ENCODE measurements around the gene FBN2. TPM values are rescaled to one million over a fixed set of nuclear protein-coding genes. Genes with fewer than 3 reads are reported as not detected.

The FBN2 gene
- total RNA-seq, 2 experiments from 2014 or later, result not detected

GRCh38 chr5:128378632-128379031 lies 159.4 kb downstream of the FBN2 start:
- DNase-seq (no peak), ATAC-seq (no peak)
- H3K4me1 Mint-ChIP-seq, result no peaks in the 10 kb centered on the region
- no peak overlapping the region for H3K27ac Mint-ChIP-seq
- intact Hi-C loops (cut with DNase I, micrococcal nuclease), result no loop called here
- ChIA-PET POLR2A (no interaction called here), CTCF (no interaction called here)
- no peak overlapping the region for H3K4me3 Mint-ChIP-seq
- H3K36me3 Mint-ChIP-seq (ENCODE audit: low read depth), result no peaks in the 10 kb centered on the region
- H3K27me3 Mint-ChIP-seq, result no peaks in the 10 kb centered on the region
- no peaks in the 10 kb centered on the region for H3K9me3 Mint-ChIP-seq (ENCODE audit: low read depth)

- intact Hi-C loops (cut with DNase I, micrococcal nuclease), result no loop called here
- CTCF ChIA-PET, result interaction anchor here (0.6 kb wide), 1 partner anchor 470 kb away, joined by 3 read pairs; no protein-coding TSS in a partner anchor
- no peaks in the 10 kb centered on the region for H3K9me3 Mint-ChIP-seq (ENCODE audit: low read depth)
- no peak overlapping the region for H3K4me3 Mint-ChIP-seq
- no peaks in the 10 kb centered on the region for H3K36me3 Mint-ChIP-seq (ENCODE audit: low read depth)
- POLR2A ChIA-PET, result no interaction called here
- no peak for ATAC-seq
- DNase-seq, result no peak
- no peaks in the 10 kb centered on the region for H3K4me1 Mint-ChIP-seq
- no peaks in the 10 kb centered on the region for H3K27me3 Mint-ChIP-seq
- H3K27ac Mint-ChIP-seq, result no peak overlapping the region
Measured at GRCh38 chr5:128378196-128378595, 159.8 kb downstream of the FBN2 start.

DNA sequence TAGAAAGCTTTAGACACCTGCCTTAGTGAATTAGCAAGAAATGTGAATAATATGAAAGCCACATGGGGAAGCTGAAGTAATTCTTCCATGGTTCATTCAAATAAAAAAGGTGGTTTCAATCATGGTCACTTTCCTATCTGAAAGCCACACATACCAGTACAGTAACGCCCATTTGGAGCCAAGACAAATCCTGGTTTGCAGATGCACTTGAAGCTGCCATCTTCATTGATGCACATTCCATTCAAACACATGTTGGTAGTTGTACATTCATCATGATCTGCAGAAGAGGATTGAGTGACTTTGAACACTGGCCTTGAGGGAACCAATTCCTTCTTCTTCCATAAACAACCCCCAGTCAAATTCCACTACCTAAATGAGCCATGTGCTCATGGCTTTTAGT lies 161.5 kb downstream of the FBN2 start:
- ChIA-PET CTCF (interaction anchor here (0.7 kb wide), 1 partner anchor 21 kb away, joined by 3 read pairs; no protein-coding TSS in a partner anchor), POLR2A (no interaction called here)
- no peak for ATAC-seq
- Mint-ChIP-seq H3K9me3 (ENCODE audit: low read depth) (no peaks in the 10 kb centered on the region), H3K36me3 (ENCODE audit: low read depth) (no peaks in the 10 kb centered on the region), H3K4me3 (no peak overlapping the region), H3K4me1 (no peaks in the 10 kb centered on the region), H3K27me3 (no peaks in the 10 kb centered on the region), H3K27ac (no peak overlapping the region)
- intact Hi-C loops (cut with DNase I, micrococcal nuclease), result no loop called here
- no peak for DNase-seq

DNA sequence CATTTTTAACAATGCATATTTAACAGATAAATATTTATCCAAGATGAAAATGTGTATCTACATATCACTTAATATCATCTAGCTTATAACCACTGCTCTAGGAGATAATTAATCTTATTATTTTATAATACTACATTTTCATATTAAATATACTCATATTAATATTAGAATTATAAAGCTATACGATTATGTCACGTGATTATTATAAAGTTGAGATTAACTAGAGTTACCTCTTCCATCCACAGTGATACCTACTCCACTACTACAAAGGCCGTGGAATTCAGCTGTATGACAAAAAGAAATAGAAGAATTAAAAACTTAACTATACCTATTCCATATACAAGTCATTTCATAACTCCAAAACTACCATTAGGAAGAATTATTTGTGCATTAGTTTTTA lies 171.9 kb downstream of the FBN2 start:
- ATAC-seq (no peak), DNase-seq (no peak)

DNA sequence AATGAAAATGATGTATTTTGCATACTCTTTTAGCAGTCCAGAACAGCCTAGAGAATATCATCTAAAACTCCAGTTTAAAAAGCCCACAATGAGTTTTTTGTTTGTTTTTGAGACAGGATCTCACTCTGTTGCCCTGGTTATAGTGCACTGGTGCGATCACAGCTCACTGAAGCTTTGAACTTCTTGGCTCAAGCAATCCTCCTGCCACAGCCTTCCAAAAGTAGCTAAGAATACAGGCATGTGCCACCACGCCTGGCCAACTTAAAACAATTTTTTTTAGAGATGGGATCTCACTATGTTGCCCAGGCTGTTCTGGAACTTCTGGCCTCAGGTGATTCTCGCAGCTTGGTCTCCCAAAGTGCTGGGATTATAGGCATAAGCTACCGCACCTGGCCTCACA lies 175.7 kb downstream of the FBN2 start:
- H3K4me3 Mint-ChIP-seq, result no peak overlapping the region
- no peak overlapping the region for H3K27ac Mint-ChIP-seq
- no peaks in the 10 kb centered on the region for H3K9me3 Mint-ChIP-seq (ENCODE audit: low read depth)
- intact Hi-C loops (cut with DNase I, micrococcal nuclease), result no loop called here
- no peak for DNase-seq
- no peaks in the 10 kb centered on the region for H3K4me1 Mint-ChIP-seq
- no peaks in the 10 kb centered on the region for H3K27me3 Mint-ChIP-seq
- H3K36me3 Mint-ChIP-seq (ENCODE audit: low read depth), result no peaks in the 10 kb centered on the region
- ChIA-PET POLR2A (no interaction called here), CTCF (interaction anchor here (1.2 kb wide), 1 partner anchor 13 kb away, joined by 3 read pairs; no protein-coding TSS in a partner anchor)
- ATAC-seq, result no peak

More for the DNA sequence above, 171.9 kb downstream of the FBN2 start:
- no peak overlapping the region for H3K27ac Mint-ChIP-seq
- ChIA-PET CTCF (no interaction called here), POLR2A (no interaction called here)
- intact Hi-C loops (cut with DNase I, micrococcal nuclease), result no loop called here
- no peaks in the 10 kb centered on the region for H3K36me3 Mint-ChIP-seq (ENCODE audit: low read depth)
- peaks cover 2% of the 10 kb centered on the region for H3K27me3 Mint-ChIP-seq
- H3K4me3 Mint-ChIP-seq, result no peak overlapping the region
- H3K9me3 Mint-ChIP-seq (ENCODE audit: low read depth), result no peaks in the 10 kb centered on the region
- H3K4me1 Mint-ChIP-seq, result no peaks in the 10 kb centered on the region

GRCh38 chr5:128358826-128359225 lies 179.2 kb downstream of the FBN2 start:
- DNase-seq (no peak), ATAC-seq (no peak)
- H3K27me3 Mint-ChIP-seq, result no peaks in the 10 kb centered on the region
- POLR2A ChIA-PET, result no interaction called here
- no peak overlapping the region for H3K27ac Mint-ChIP-seq
- H3K36me3 Mint-ChIP-seq (ENCODE audit: low read depth), result no peaks in the 10 kb centered on the region
- no peak overlapping the region for H3K4me3 Mint-ChIP-seq
- intact Hi-C loops (cut with DNase I, micrococcal nuclease), result no loop called here
- no peaks in the 10 kb centered on the region for H3K4me1 Mint-ChIP-seq
- no peaks in the 10 kb centered on the region for H3K9me3 Mint-ChIP-seq (ENCODE audit: low read depth)
- CTCF ChIA-PET, result no interaction called here

GRCh38 chr5:128357226-128357625 lies 180.8 kb downstream of the FBN2 start:
- POLR2A ChIA-PET, result no interaction called here
- H3K27ac Mint-ChIP-seq, result no peak overlapping the region
- DNase-seq (no peak), ATAC-seq (no peak)
- no peak overlapping the region for H3K4me3 Mint-ChIP-seq
- H3K36me3 Mint-ChIP-seq (ENCODE audit: low read depth), result no peaks in the 10 kb centered on the region
- no peaks in the 10 kb centered on the region for H3K27me3 Mint-ChIP-seq
- CTCF ChIA-PET, result no interaction called here
- H3K9me3 Mint-ChIP-seq (ENCODE audit: low read depth), result no peaks in the 10 kb centered on the region
- intact Hi-C loops (cut with DNase I, micrococcal nuclease), result no loop called here
- no peaks in the 10 kb centered on the region for H3K4me1 Mint-ChIP-seq

DNA sequence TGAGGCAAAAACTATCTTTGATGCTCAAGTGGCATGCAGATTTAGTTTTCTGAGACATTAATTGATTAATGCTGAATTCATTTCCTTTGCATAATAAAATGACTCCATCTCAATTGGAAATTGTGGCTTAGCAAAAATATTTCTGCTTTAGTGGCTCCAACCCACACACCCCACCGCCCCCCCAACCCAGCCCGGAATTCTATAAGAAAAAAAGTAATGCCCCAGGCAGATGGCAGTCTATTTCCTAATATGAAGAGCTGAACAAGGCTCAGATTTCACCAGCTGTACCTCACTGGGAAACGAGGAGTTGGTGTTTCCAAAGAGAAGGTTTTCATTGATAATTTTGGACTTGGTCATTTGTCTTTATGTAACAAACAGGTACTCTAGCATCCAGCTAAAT lies 182.1 kb downstream of the FBN2 start:
- Mint-ChIP-seq H3K4me1 (no peaks in the 10 kb centered on the region), H3K27ac (no peak overlapping the region), H3K9me3 (ENCODE audit: low read depth) (no peaks in the 10 kb centered on the region), H3K4me3 (no peak overlapping the region), H3K36me3 (ENCODE audit: low read depth) (no peaks in the 10 kb centered on the region), H3K27me3 (no peaks in the 10 kb centered on the region)
- intact Hi-C loops (cut with DNase I, micrococcal nuclease), result no loop called here
- DNase-seq (no peak), ATAC-seq (no peak)
- ChIA-PET POLR2A (no interaction called here), CTCF (interaction anchor here (0.6 to 0.7 kb wide), 2 partner anchors 20 to 167 kb away, joined by 3 read pairs; no protein-coding TSS in a partner anchor)

DNA sequence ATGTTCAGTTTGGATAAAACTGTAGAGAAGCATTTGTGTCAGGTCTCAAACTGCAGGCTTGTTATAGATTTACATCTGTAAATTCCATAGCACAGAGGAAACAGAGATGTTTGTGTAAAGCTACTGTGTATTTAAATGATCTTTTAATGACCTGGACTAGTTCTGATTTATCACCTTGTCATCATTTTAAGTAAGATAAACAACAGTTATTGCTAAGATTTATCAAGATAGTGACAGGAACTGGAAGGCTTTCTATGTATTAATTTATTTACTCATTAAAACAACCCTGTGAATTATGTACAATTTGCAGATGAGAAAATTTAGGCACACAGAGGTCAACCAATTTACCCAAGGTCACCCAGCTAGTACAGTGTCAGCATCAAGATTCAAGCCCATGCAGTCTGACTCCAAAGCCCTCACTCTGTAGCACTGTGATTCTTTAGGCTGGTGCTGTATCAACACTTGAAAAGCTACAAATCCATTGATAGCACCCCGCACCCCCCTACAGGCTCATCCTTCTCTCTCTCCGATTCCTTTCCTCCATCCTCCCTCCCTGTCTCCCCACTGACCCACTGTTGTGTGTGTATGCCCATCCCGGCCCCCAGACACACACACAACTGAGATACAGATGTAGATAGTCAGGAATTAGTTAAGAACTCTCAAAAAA lies 184.5 kb downstream of the FBN2 start:
- intact Hi-C loops (cut with DNase I, micrococcal nuclease), result no loop called here
- no peaks in the 10 kb centered on the region for H3K9me3 Mint-ChIP-seq (ENCODE audit: low read depth)
- no peak overlapping the region for H3K4me3 Mint-ChIP-seq
- ATAC-seq (no peak), DNase-seq (no peak)
- ChIA-PET POLR2A (no interaction called here), CTCF (interaction anchor here (0.8 kb wide), 1 partner anchor 9 kb away, joined by 3 read pairs; no protein-coding TSS in a partner anchor)
- peaks cover 2% of the 10 kb centered on the region for H3K27me3 Mint-ChIP-seq
- no peak overlapping the region for H3K27ac Mint-ChIP-seq
- no peaks in the 10 kb centered on the region for H3K4me1 Mint-ChIP-seq
- no peaks in the 10 kb centered on the region for H3K36me3 Mint-ChIP-seq (ENCODE audit: low read depth)

DNA sequence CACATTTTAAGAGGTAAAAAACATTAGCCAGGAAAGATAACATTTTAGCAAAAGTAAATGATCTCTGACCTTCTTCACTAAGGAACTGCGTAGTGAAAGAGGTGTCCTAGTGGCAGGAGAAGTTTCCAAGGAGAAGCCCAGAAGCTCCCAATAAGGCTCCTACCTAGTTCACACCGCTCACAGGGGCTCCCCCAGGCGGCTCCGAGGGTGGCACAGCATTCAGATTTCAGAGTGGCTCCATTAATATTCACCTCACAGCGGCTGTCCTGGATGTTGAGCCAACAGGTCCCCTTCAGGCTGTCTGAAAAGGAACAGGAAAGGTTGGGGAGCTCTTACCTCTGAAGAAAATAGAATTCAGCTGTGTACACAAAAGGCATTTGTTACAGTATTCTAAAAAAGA lies 187.3 kb downstream of the FBN2 start:
- Mint-ChIP-seq H3K27me3 (peaks cover 2% of the 10 kb centered on the region), H3K4me1 (no peaks in the 10 kb centered on the region), H3K36me3 (ENCODE audit: low read depth) (no peaks in the 10 kb centered on the region), H3K27ac (no peak overlapping the region), H3K4me3 (no peak overlapping the region), H3K9me3 (ENCODE audit: low read depth) (no peaks in the 10 kb centered on the region)
- DNase-seq, result no peak
- ChIA-PET CTCF (interaction anchor here (0.6 kb wide), 1 partner anchor 452 kb away, joined by 3 read pairs; no protein-coding TSS in a partner anchor), POLR2A (no interaction called here)
- ATAC-seq, result no peak
- intact Hi-C loops (cut with DNase I, micrococcal nuclease), result no loop called here

DNA sequence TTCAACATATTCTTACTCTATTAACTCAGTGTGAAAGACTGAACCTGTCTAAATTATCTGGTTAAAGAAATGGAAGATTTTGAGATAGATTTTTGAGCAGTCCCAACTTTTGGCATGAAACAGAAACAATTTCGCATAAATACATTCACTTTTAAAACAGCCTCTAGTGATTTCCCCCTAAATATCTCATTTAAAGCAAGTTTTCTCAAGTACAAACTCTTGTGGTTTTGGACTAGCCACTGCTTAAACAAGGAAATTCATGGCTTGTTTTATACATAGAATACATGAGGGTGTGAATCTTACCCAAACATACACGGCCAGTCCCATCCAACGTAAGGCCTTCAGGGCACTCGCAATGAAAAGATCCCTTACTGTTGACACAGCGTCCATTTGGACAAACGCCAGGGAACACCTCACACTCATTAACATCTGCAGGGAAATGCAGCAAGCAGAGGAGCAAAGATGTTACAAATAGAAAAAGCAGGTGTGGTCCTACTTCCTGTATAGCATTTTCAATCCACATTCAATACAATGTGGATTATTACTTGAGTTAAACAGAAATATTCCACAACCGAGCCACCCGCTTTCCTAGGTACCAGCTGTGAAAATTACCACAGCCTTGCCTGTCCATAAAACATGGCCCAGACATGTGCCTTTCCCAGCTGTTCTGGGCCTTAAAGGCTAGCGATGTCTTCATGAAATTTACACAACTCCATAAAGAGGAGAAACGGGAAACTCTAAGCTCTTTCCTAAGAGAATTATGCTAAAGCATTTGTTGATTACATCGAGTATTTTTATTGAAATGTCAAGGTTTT lies 188.8 kb downstream of the FBN2 start:
- Mint-ChIP-seq H3K36me3 (ENCODE audit: low read depth) (no peaks in the 10 kb centered on the region), H3K9me3 (ENCODE audit: low read depth) (no peaks in the 10 kb centered on the region), H3K4me1 (no peaks in the 10 kb centered on the region), H3K27ac (no peak overlapping the region), H3K4me3 (no peak overlapping the region), H3K27me3 (peaks cover 2% of the 10 kb centered on the region)
- DNase-seq (no peak), ATAC-seq (no peak)
- ChIA-PET CTCF (interaction anchor here (0.9 kb wide), 1 partner anchor 14 kb away, joined by 3 read pairs; no protein-coding TSS in a partner anchor), POLR2A (no interaction called here)
- intact Hi-C loops (cut with DNase I, micrococcal nuclease), result no loop called here

DNA sequence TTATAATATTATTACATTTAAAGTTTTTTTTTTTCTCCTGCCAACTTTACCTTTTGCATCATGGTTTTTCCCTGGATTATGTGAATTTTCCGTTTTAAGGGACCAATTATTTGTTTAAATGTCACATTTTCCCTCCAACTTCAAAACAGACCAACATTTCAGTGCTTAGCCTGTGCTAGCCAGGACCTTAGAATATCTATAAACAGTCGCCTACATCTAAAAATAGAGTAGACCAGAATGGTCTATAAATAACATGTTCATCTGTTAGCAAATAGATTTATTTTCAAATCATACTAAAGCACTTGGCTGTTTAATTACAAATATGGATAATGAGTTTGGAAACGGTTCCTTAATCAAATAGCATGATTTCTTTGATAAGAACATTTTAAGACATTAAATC lies 192.0 kb downstream of the FBN2 start:
- Mint-ChIP-seq H3K27ac (no peak overlapping the region), H3K27me3 (peaks cover 10% of the 10 kb centered on the region)
- CTCF ChIA-PET, result no interaction called here

More for the DNA sequence above, 192.0 kb downstream of the FBN2 start:
- no peak for ATAC-seq
- H3K4me1 Mint-ChIP-seq, result no peaks in the 10 kb centered on the region
- intact Hi-C loops (cut with DNase I, micrococcal nuclease), result no loop called here
- H3K9me3 Mint-ChIP-seq (ENCODE audit: low read depth), result no peaks in the 10 kb centered on the region
- H3K36me3 Mint-ChIP-seq (ENCODE audit: low read depth), result no peaks in the 10 kb centered on the region
- POLR2A ChIA-PET, result no interaction called here
- H3K4me3 Mint-ChIP-seq, result no peak overlapping the region
- DNase-seq, result no peak

Data from activated CD4-positive, alpha-beta T cell treated with anti-CD3 and anti-CD28 coated beads for 36 hours (primary cell).